GM23338 (cell line): Measurements from ENCODE around the gene DCAF16. TPM values are rescaled to one million over a fixed set of nuclear protein-coding genes. Genes with fewer than 3 reads are reported as not detected.
A peak's percentile ranks its signal among the peaks of the same experiment; 100 is the strongest.

Experiments used
- ATAC-seq: fragments of 200-7000 bp; cut with Tn5 transposase; 3 replicates; pipeline ENCODE4 v1.9.1; 2020
- DNase-seq: peaks from one replicate; pipeline ENCODE4 v3.0.0-alpha.2; 2015; ENCODE audit warnings: low spot score
- H2AFZ ChIP-seq: fragments of 200-600 bp; sonication (generic); 2 replicates; pipeline ENCODE4 v1.8.0; 2016; ENCODE audit warnings: antibody characterized with exemption, mild to moderate bottlenecking, moderate library complexity
- H3F3A ChIP-seq: fragments of 200-600 bp; sonication (generic); replicated peaks from 2 replicates; pipeline ENCODE4 v1.8.0; 2017; ENCODE audit warnings: antibody characterized with exemption, mixed run types, low read depth
- H3K27ac ChIP-seq: fragments of 200-600 bp; sonication (generic); 2 replicates; pipeline ENCODE4 v1.6.1; 2016; ENCODE audit warnings: low read depth
- H3K27me3 ChIP-seq: fragments of 200-600 bp; sonication (generic); 2 replicates; pipeline ENCODE4 v1.8.0; 2016; ENCODE audit warnings: mild to moderate bottlenecking, mixed run types, moderate library complexity; ENCODE audit not compliant: insufficient read depth
- H3K36me3 ChIP-seq: fragments of 200-600 bp; sonication (generic); 2 replicates; pipeline ENCODE4 v1.8.0; 2016; ENCODE audit warnings: mild to moderate bottlenecking; ENCODE audit not compliant: insufficient read depth
- H3K4me1 ChIP-seq: fragments of 200-600 bp; sonication (generic); 2 replicates; pipeline ENCODE4 v1.8.0; 2016; ENCODE audit warnings: mild to moderate bottlenecking, moderate library complexity; ENCODE audit not compliant: insufficient read depth
- H3K4me2 ChIP-seq: fragments of 200-600 bp; sonication (generic); 2 replicates; pipeline ENCODE4 v1.7.1; 2017; ENCODE audit warnings: mixed run types
- H3K4me3 ChIP-seq: fragments of 200-600 bp; sonication (generic); 2 replicates; pipeline ENCODE4 v1.6.1; 2016; ENCODE audit warnings: mixed run types
- H3K79me2 ChIP-seq: fragments of 200-600 bp; sonication (generic); replicated peaks from 2 replicates; pipeline ENCODE4 v1.8.0; 2017; ENCODE audit warnings: mild to moderate bottlenecking; ENCODE audit not compliant: insufficient read depth
- H3K9me2 ChIP-seq: fragments of 200-600 bp; sonication (generic); 2 replicates; pipeline ENCODE4 v1.8.0; 2017; ENCODE audit not compliant: insufficient read depth
- H4K20me1 ChIP-seq: fragments of 200-600 bp; sonication (generic); replicated peaks from 2 replicates; pipeline ENCODE4 v1.8.0; 2017; ENCODE audit warnings: mild to moderate bottlenecking; ENCODE audit not compliant: insufficient read depth
- H3K27ac Mint-ChIP-seq: 2 replicates; pipeline ENCODE4 v1.8.0; 2020; ENCODE audit warnings: inconsistent platforms, mild to moderate bottlenecking, moderate library complexity, mixed read lengths
- H3K27me3 Mint-ChIP-seq: 3 replicates; pipeline ENCODE4 v1.8.0; 2022; ENCODE audit warnings: low read depth, mild to moderate bottlenecking, moderate library complexity, mixed read lengths, inconsistent platforms; ENCODE audit not compliant: insufficient read depth, poor library complexity
- H3K36me3 Mint-ChIP-seq: 3 replicates; pipeline ENCODE4 v1.8.0; 2021; ENCODE audit warnings: low read depth, mild to moderate bottlenecking, inconsistent platforms, moderate library complexity, mixed read lengths
- H3K4me1 Mint-ChIP-seq: 3 replicates; pipeline ENCODE4 v1.8.0; 2020; ENCODE audit warnings: mild to moderate bottlenecking, inconsistent platforms, mixed read lengths
- H3K4me3 Mint-ChIP-seq: 3 replicates; pipeline ENCODE4 v1.8.0; 2021; ENCODE audit warnings: moderate library complexity, mild to moderate bottlenecking, inconsistent platforms, mixed read lengths
- H3K9me3 Mint-ChIP-seq: 3 replicates; pipeline ENCODE4 v1.8.0; 2020; ENCODE audit warnings: moderate library complexity, mild to moderate bottlenecking, inconsistent platforms, mixed read lengths
- CREB1 ChIP-seq: fragments of 250-450 bp; sonication (Bioruptor Pico); IDR thresholded peaks from 2 replicates; pipeline ENCODE4 v1.5.0; 2020; ENCODE audit warnings: low read depth, mild to moderate bottlenecking, moderate library complexity
- CTCF ChIP-seq, 2 experiments: fragments of 200-600 bp in 1 of 2; sonication (generic) in 1 of 2; conservative IDR thresholded peaks; 2 replicates each; pipeline versions ENCODE4 v1.5.1 to v1.6.1; 2016 to 2017; ENCODE audit warnings: antibody characterized with exemption in 2 of 2, low read depth in 2 of 2, mild to moderate bottlenecking in 2 of 2, moderate library complexity in 1 of 2
- ETS1 ChIP-seq: IDR thresholded peaks from 2 replicates; pipeline ENCODE4 v1.6.1; 2016; ENCODE audit warnings: antibody characterized with exemption
- EZH2 ChIP-seq: fragments of 200-600 bp; sonication (generic); IDR thresholded peaks from one replicate; pipeline ENCODE4 v1.8.0; 2017; ENCODE audit warnings: antibody characterized with exemption, mild to moderate bottlenecking, low read depth; ENCODE audit not compliant: unreplicated experiment
- EZH2phosphoT487 ChIP-seq: fragments of 200-600 bp; sonication (generic); IDR thresholded peaks from one replicate; pipeline ENCODE4 v1.8.1; 2018; ENCODE audit warnings: antibody characterized with exemption; ENCODE audit not compliant: unreplicated experiment
- NANOG ChIP-seq: IDR thresholded peaks from 2 replicates; pipeline ENCODE4 v1.6.1; 2016; ENCODE audit warnings: antibody characterized with exemption, borderline replicate concordance
- POLR2AphosphoS5 ChIP-seq: IDR thresholded peaks from 2 replicates; pipeline ENCODE4 v1.6.1; 2016; ENCODE audit warnings: antibody characterized with exemption, low read depth
- REST ChIP-seq: IDR thresholded peaks from one replicate; pipeline ENCODE4 v1.6.1; 2018; ENCODE audit warnings: antibody characterized with exemption; ENCODE audit not compliant: unreplicated experiment
- STAT1 ChIP-seq: IDR thresholded peaks from one replicate; pipeline ENCODE4 v1.6.1; 2016; ENCODE audit warnings: antibody characterized with exemption; ENCODE audit not compliant: unreplicated experiment
- ZNF114 ChIP-seq: fragments of 250-450 bp; sonication (Bioruptor Pico); IDR thresholded peaks from 2 replicates; pipeline ENCODE4 v1.5.0; 2020; ENCODE audit warnings: mild to moderate bottlenecking, moderate library complexity
- ZNF331 ChIP-seq: fragments of 250-450 bp; sonication (Bioruptor Pico); IDR thresholded peaks from 2 replicates; pipeline ENCODE4 v1.5.0; 2020; ENCODE audit warnings: low read depth, mild to moderate bottlenecking, moderate library complexity
- ZNF462 ChIP-seq: fragments of 250-450 bp; sonication (Bioruptor Pico); IDR thresholded peaks from 2 replicates; pipeline ENCODE4 v1.5.0; 2020; ENCODE audit warnings: mild to moderate bottlenecking, moderate library complexity
- polyA plus RNA-seq: library from polyadenylated mRNA; unstranded; fragments of >200 nt; fragmentation: Nextera tagmentation; extraction: Ambion mirVana; gene quantifications from 2 replicates; pipeline ENCODE4 v1.2.1, GENCODE V29; 2016
- total RNA-seq: library from RNA; depleted of rRNA; stranded (reverse); fragments of >200 nt; shearing (Covaris generic); gene quantifications from 2 replicates; pipeline ENCODE4 v1.2.3, GENCODE V29; 2014

The DCAF16 gene
- total and polyA plus RNA-seq, 2 experiments from 2014 or later: 28.7 to 46.3 TPM

- TF ChIP-seq REST: no peak
- no peak for TF ChIP-seq ZNF114 (CRISPR knock-in tag)
- no peak for TF ChIP-seq ZNF331 (CRISPR knock-in tag)
- no peak for TF ChIP-seq NANOG
- no peak for TF ChIP-seq POLR2AphosphoS5
- TF ChIP-seq EZH2: no peak
- no peak for TF ChIP-seq STAT1
- TF ChIP-seq CREB1 (CRISPR knock-in tag): no peak
Measured at GRCh38 chr4:17814140-17814539, 3.6 kb upstream of the DCAF16 start (continued).

DNA sequence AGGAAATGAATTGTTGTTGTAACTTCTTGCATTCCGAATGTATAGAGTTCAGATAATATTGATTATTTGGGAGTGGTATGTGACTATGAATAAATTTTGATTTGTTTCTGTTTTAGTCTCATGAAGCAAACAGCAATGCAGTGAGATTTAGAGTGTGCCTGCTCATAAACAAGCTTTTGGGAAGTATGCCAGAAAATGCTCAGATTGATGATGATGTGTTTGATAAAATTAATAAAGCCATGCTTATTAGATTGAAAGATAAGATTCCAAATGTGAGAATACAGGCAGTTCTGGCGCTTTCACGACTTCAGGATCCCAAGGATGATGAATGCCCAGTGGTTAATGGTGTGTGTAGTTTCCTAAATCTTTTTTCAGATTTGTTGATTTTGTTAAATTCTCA, 2.2 kb upstream of the DCAF16 start:
- ATAC-seq: no peak
- no peaks in the 10 kb centered on the region for H3K27me3 ChIP-seq
- no peaks in the 10 kb centered on the region for H3K9me3 Mint-ChIP-seq
- H4K20me1 ChIP-seq: peaks cover 18% of the 10 kb centered on the region
- H3K4me3 ChIP-seq: peak overlapping the region; percentile 89
- DNase-seq: no peak
- no peak overlapping the region for H3K27ac ChIP-seq
- H3K9me2 ChIP-seq: no peaks in the 10 kb centered on the region
- H3K4me3 Mint-ChIP-seq: peak overlapping the region; percentile 100
- no peak overlapping the region for H3K27ac Mint-ChIP-seq
- peak overlapping the region; percentile 92 for H3K4me2 ChIP-seq
- H3K4me1 ChIP-seq: peaks cover 14% of the 10 kb centered on the region
- H3K36me3 ChIP-seq: peaks cover 10% of the 10 kb centered on the region; the same call in 1 of the 2 replicates
- peaks cover 83% of the 10 kb centered on the region for H3K79me2 ChIP-seq
- H3K4me1 Mint-ChIP-seq: peaks cover 18% of the 10 kb centered on the region
- no peaks in the 10 kb centered on the region for H3K27me3 Mint-ChIP-seq
- H2AFZ ChIP-seq: no peak overlapping the region
- H3K36me3 Mint-ChIP-seq: peaks cover 52% of the 10 kb centered on the region
- H3F3A ChIP-seq: no peaks in the 10 kb centered on the region
- TF ChIP-seq CTCF (conservative IDR thresholded peaks at IDR 0.05; ENCODE audit: low read depth in 2 of 2): no peak
- no peak for TF ChIP-seq EZH2phosphoT487
- no peak for TF ChIP-seq POLR2AphosphoS5
- TF ChIP-seq ZNF462 (CRISPR knock-in tag): no peak
- no peak for TF ChIP-seq ZNF331 (CRISPR knock-in tag)
- no peak for TF ChIP-seq EZH2
- no peak for TF ChIP-seq ETS1
- no peak for TF ChIP-seq ZNF114 (CRISPR knock-in tag)
- no peak for TF ChIP-seq STAT1
- no peak for TF ChIP-seq CREB1 (CRISPR knock-in tag)
